SK-N-SH (cell line): ENCODE measurements around the gene TXNDC8. TPM values are rescaled to one million over a fixed set of nuclear protein-coding genes. Genes with fewer than 3 reads are reported as not detected.

Source experiments
- CTCF ChIA-PET: fragments of 300-600, 350-600 bp; formaldehyde crosslinking; extraction: SDS; loops from one replicate; lab custom pipeline; 2021; lab: Yijun Ruan, JAX
- POLR2A ChIA-PET: fragments of 350-600 bp; sonication (Branson Sonifier 250); formaldehyde crosslinking; extraction: SDS; loops from one replicate; lab custom pipeline; 2020; ENCODE audit warnings: antibody characterized with exemption, inconsistent platforms; lab: Yijun Ruan, JAX
- DNase-seq: peaks from one replicate; pipeline ENCODE4 v3.0.0; 2012
- H2AFZ ChIP-seq: fragments of 200-600 bp; sonication (generic); 2 replicates; pipeline ENCODE4 v1.8.1; 2016; ENCODE audit warnings: antibody characterized with exemption, mild to moderate bottlenecking, low read depth
- H3F3A ChIP-seq: fragments of 200-600 bp; sonication (generic); replicated peaks from 2 replicates; pipeline ENCODE3; 2016; ENCODE audit warnings: antibody characterized with exemption, mild to moderate bottlenecking; ENCODE audit not compliant: insufficient read depth
- H3K27ac ChIP-seq, 2 experiments: fragments of 200-500 bp in 1 of 2; fragments of 200-600 bp in 1 of 2; sonication (Bioruptor generic) in 1 of 2; sonication (generic), shearing (Covaris generic) in 1 of 2; 2 replicates each; pipeline versions ENCODE4 v1.5.1 to v1.6.1; 2014 to 2016; ENCODE audit warnings: low read depth in 2 of 2, inconsistent platforms in 1 of 2, low read length in 1 of 2, mild to moderate bottlenecking in 1 of 2, mixed read lengths in 1 of 2
- H3K27me3 ChIP-seq: fragments of 200-600 bp; sonication (generic), shearing (Covaris generic); 2 replicates; pipeline ENCODE4 v1.6.1; 2016; ENCODE audit warnings: mixed run types; ENCODE audit not compliant: insufficient read depth
- H3K36me3 ChIP-seq, 2 experiments: fragments of 200-500 bp in 1 of 2; fragments of 200-600 bp in 1 of 2; sonication (Bioruptor generic) in 1 of 2; sonication (generic) in 1 of 2; replicated peaks in 1 of 2; 2 replicates each; pipeline versions ENCODE3 to v1.5.1; 2014 to 2016; ENCODE audit warnings: low read length in 1 of 2, mild to moderate bottlenecking in 1 of 2; ENCODE audit not compliant: insufficient read depth in 2 of 2, control insufficient read depth in 1 of 2
- H3K4me1 ChIP-seq, 2 experiments: fragments of 200-500 bp in 1 of 2; fragments of 200-600 bp in 1 of 2; sonication (Bioruptor generic) in 1 of 2; sonication (generic), shearing (Covaris generic) in 1 of 2; 2 replicates each; pipeline versions ENCODE4 v1.5.1 to v1.6.1; 2014 to 2016; ENCODE audit warnings: low read depth in 1 of 2, low read length in 1 of 2, mixed run types in 1 of 2; ENCODE audit not compliant: insufficient read depth in 2 of 2, control insufficient read depth in 1 of 2
- H3K4me2 ChIP-seq: fragments of 200-600 bp; sonication (generic), shearing (Covaris generic); 2 replicates; pipeline ENCODE4 v1.6.1; 2017; ENCODE audit warnings: mixed run types
- H3K4me3 ChIP-seq, 2 experiments: fragments of 200-500 bp in 1 of 2; fragments of 200-600 bp in 1 of 2; sonication (Bioruptor generic) in 1 of 2; sonication (generic), shearing (Covaris generic) in 1 of 2; 2 replicates each; pipeline versions ENCODE4 v1.5.1 to v1.8.1; 2014 to 2016; ENCODE audit warnings: low read depth in 2 of 2, inconsistent platforms in 1 of 2, low read length in 1 of 2, mild to moderate bottlenecking in 1 of 2, mixed read lengths in 1 of 2, moderate library complexity in 1 of 2
- H3K79me2 ChIP-seq: fragments of 200-600 bp; sonication (generic); 2 replicates; pipeline ENCODE4 v1.8.1; 2017; ENCODE audit warnings: mild to moderate bottlenecking; ENCODE audit not compliant: insufficient read depth
- H3K9ac ChIP-seq: fragments of 200-600 bp; sonication (generic); 2 replicates; pipeline ENCODE4 v1.6.1; 2017; ENCODE audit warnings: mixed run types
- H3K9me2 ChIP-seq: fragments of 200-600 bp; sonication (generic); 2 replicates; pipeline ENCODE4 v1.6.1; 2017; ENCODE audit warnings: mixed run types
- H3K9me3 ChIP-seq: fragments of 200-600 bp; sonication (generic); 2 replicates; pipeline ENCODE4 v1.6.1; 2017; ENCODE audit warnings: mixed run types, mild to moderate bottlenecking, moderate library complexity
- H4K20me1 ChIP-seq: fragments of 200-600 bp; sonication (generic); 2 replicates; pipeline ENCODE4 v1.6.1; 2017; ENCODE audit warnings: mild to moderate bottlenecking, mixed run types; ENCODE audit not compliant: insufficient read depth
- CHD2 ChIP-seq: fragments of 150-350 bp; IDR thresholded peaks from 2 replicates; pipeline ENCODE4 v1.6.1; 2018; ENCODE audit warnings: low read length; ENCODE audit not compliant: partially characterized antibody
- ELF1 ChIP-seq: IDR thresholded peaks from 2 replicates; pipeline ENCODE4 v1.4.0; 2012
- EZH2phosphoT487 ChIP-seq: fragments of 200-600 bp; sonication (generic); IDR thresholded peaks from 2 replicates; pipeline ENCODE4 v1.6.1; 2017; ENCODE audit warnings: low read depth, mixed run types, mild to moderate bottlenecking, antibody characterized with exemption, moderate library complexity, borderline replicate concordance
- FOSL2 ChIP-seq: IDR thresholded peaks from 2 replicates; pipeline ENCODE4 v1.4.0; 2012; ENCODE audit warnings: low read depth, mild to moderate bottlenecking, moderate library complexity, borderline replicate concordance
- FOXJ3 ChIP-seq: sonication (generic); formaldehyde crosslinking; IDR thresholded peaks from 2 replicates; pipeline ENCODE4 v1.5.1; 2020; ENCODE audit warnings: mild to moderate bottlenecking, missing genetic modification reagents
- FOXM1 ChIP-seq: IDR thresholded peaks from 2 replicates; pipeline ENCODE4 v1.4.0; 2012; ENCODE audit warnings: low read depth, mild to moderate bottlenecking
- GABPA ChIP-seq: IDR thresholded peaks from 2 replicates; pipeline ENCODE4 v1.4.0; 2012; ENCODE audit warnings: low read depth, mild to moderate bottlenecking
- GATA2 ChIP-seq: sonication (generic); formaldehyde crosslinking; IDR thresholded peaks from 2 replicates; pipeline ENCODE4 v1.5.0; 2020; ENCODE audit warnings: mild to moderate bottlenecking, missing genetic modification reagents
- NFIC ChIP-seq: IDR thresholded peaks from 2 replicates; pipeline ENCODE4 v1.4.0; 2012; ENCODE audit warnings: borderline replicate concordance
- NRF1 ChIP-seq: IDR thresholded peaks from 2 replicates; pipeline ENCODE4 v1.6.1; 2012; ENCODE audit warnings: low read depth, mild to moderate bottlenecking, low read length
- RAD21 ChIP-seq: IDR thresholded peaks from 2 replicates; pipeline ENCODE4 v1.6.1; 2012; ENCODE audit warnings: mild to moderate bottlenecking, low read length
- RFX5 ChIP-seq: IDR thresholded peaks from 2 replicates; pipeline ENCODE4 v1.6.1; 2012; ENCODE audit warnings: mild to moderate bottlenecking, improper control_type of control experiment, low read length
- RXRA ChIP-seq: IDR thresholded peaks from 2 replicates; pipeline ENCODE4 v1.4.0; 2012; ENCODE audit warnings: low read depth, mild to moderate bottlenecking, borderline replicate concordance
- TAF1 ChIP-seq: IDR thresholded peaks from 2 replicates; pipeline ENCODE4 v1.6.1; 2012; ENCODE audit warnings: low read depth, mild to moderate bottlenecking, low read length, moderate library complexity, borderline replicate concordance
- TCF12 ChIP-seq: IDR thresholded peaks from 2 replicates; pipeline ENCODE4 v1.4.0; 2012
- YY1 ChIP-seq: IDR thresholded peaks from 2 replicates; pipeline ENCODE4 v1.4.0; 2012; ENCODE audit warnings: low read depth, mild to moderate bottlenecking
- WGBS: methylation state at CpG from one replicate; pipeline ENCODE4 v1.1.6; 2017; ENCODE audit warnings: low lambda C conversion rate; 5-methylcytosine and 5-hydroxymethylcytosine counted together
- polyA plus RNA-seq, 3 experiments: library from polyadenylated mRNA; depleted of rRNA; stranded (reverse); fragments of >200 nt; gene quantifications; 2 replicates each; pipeline ENCODE4 v1.2.3, GENCODE V29; 2012
- TF ChIP-seq, protein P1 (sequence below): fragments of 150-350 bp; IDR thresholded peaks from 2 replicates; pipeline ENCODE4 v1.6.1; 2016; ENCODE audit warnings: mild to moderate bottlenecking, low read depth, low read length
- TF ChIP-seq, protein P2 (sequence below): IDR thresholded peaks from 2 replicates; pipeline ENCODE4; 2012
- TF ChIP-seq, protein P3 (sequence below): fragments of 150-350 bp; IDR thresholded peaks from 2 replicates; pipeline ENCODE4 v1.6.1; 2017; ENCODE audit warnings: antibody characterized with exemption, low read length, low read depth, borderline replicate concordance
- TF ChIP-seq, protein P4 (sequence below): IDR thresholded peaks from 2 replicates; pipeline ENCODE4 v1.4.0; 2012; ENCODE audit warnings: low read depth, borderline replicate concordance
- TF ChIP-seq, protein P5 (sequence below): IDR thresholded peaks from 2 replicates; pipeline ENCODE4 v1.4.0; 2012; ENCODE audit warnings: low read depth, borderline replicate concordance
- TF ChIP-seq, protein P6 (sequence below): IDR thresholded peaks from 2 replicates; pipeline ENCODE4 v1.6.1; 2012; ENCODE audit warnings: mild to moderate bottlenecking, low read depth, low read length, moderate library complexity

The TXNDC8 gene
- polyA plus RNA-seq, 1 of the 3 experiments (the other 2 are of a cell fraction) = not detected

DNA sequence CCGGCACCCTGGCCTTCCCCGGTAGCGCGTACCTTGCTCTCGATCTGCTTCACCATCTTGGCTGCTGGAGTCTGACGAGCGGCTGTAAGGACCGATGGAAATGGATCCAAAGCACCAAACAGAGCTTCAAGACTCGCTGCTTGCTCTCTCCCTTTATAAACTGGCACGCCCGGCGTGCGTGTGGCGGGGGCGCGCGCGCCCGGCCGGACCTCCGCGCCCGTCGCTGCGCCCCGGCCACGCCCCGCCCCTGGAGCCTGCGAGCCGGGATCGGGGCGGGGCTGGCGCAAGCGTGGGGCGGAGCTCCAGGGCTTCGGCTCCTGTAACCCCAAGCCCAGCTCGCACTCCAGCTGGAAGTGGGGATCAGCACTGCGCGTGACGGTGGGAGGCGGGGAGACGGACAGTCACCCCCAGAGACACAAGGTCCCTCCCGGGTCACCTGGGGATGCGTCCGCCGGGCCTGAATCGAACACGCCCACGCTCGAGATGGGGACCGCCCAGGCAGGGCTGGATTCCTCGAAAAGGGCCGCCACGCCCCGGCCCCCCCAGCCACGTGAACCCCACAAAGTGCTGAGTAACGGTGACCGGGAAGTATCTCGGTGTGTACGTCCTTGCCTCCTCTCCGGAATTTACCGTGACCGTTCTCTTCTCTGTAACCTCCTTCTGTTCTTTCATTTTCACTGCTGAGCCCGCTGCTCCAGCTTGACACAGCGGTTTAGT lies 81.1 kb downstream of the TXNDC8 start, which contains the start of gene TXN:
TXN (minus strand) TSS at position 128 of the 717 bp plus-strand sequence; CDS start at position 56, 72 bp downstream.
- Histone ChIP-seq H3K9ac (peak within 1 kb of the TSS; percentile 82), H3K9me3 (no peaks in the 10 kb centered on the region), H3K27ac (peak within 1 kb of the TSS; percentile 72 to 85), H3K36me3 (no peaks in the 10 kb centered on the region), H4K20me1 (peaks cover 35% of the 10 kb centered on the region), H2AFZ (peak within 1 kb of the TSS; percentile 86), H3K4me1 (peaks cover 17 to 27% of the 10 kb centered on the region in 2 experiments; a peak in 3 of 4 replicates), H3K27me3 (no peaks in the 10 kb centered on the region), H3K79me2 (peaks cover 47% of the 10 kb centered on the region), H3K9me2 (no peaks in the 10 kb centered on the region), H3F3A (no peaks in the 10 kb centered on the region), H3K4me3 (peak within 1 kb of the TSS; percentile 79 to 93), H3K4me2 (peak within 1 kb of the TSS; percentile 89)
- ChIA-PET CTCF (interaction anchor here (1.2 to 1.7 kb wide), 2 partner anchors 39 to 186 kb away, joined by 3 to 4 read pairs; no protein-coding TSS in a partner anchor), POLR2A (interaction anchor here (0.5 to 0.9 kb wide), 3 partner anchors 10 to 123 kb away, joined by 3 to 6 read pairs (median 3); no protein-coding TSS in a partner anchor)
- WGBS = 2% methylated on average over 33 of the region's 65 CpGs
- peak; percentile 93 for DNase-seq
- TF ChIP-seq, protein P1, sequence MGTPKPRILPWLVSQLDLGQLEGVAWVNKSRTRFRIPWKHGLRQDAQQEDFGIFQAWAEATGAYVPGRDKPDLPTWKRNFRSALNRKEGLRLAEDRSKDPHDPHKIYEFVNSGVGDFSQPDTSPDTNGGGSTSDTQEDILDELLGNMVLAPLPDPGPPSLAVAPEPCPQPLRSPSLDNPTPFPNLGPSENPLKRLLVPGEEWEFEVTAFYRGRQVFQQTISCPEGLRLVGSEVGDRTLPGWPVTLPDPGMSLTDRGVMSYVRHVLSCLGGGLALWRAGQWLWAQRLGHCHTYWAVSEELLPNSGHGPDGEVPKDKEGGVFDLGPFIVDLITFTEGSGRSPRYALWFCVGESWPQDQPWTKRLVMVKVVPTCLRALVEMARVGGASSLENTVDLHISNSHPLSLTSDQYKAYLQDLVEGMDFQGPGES = no peak
- TF ChIP-seq FOXM1 = no peak
- TF ChIP-seq GATA2 (CRISPR knock-in tag) = no peak
- no peak for TF ChIP-seq RAD21
- no peak for TF ChIP-seq FOSL2
- TF ChIP-seq RFX5 = no peak
- TF ChIP-seq, protein P2, sequence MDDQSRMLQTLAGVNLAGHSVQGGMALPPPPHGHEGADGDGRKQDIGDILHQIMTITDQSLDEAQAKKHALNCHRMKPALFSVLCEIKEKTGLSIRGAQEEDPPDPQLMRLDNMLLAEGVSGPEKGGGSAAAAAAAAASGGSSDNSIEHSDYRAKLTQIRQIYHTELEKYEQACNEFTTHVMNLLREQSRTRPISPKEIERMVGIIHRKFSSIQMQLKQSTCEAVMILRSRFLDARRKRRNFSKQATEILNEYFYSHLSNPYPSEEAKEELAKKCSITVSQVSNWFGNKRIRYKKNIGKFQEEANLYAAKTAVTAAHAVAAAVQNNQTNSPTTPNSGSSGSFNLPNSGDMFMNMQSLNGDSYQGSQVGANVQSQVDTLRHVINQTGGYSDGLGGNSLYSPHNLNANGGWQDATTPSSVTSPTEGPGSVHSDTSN = 0 out of 2 replicates have a peak, but pooled peaks have one; percentile 5
- peak; percentile 32; the same call in 1 of the 2 replicates for TF ChIP-seq ELF1
- TF ChIP-seq GABPA = no peak
- no peak for TF ChIP-seq TCF12
- TF ChIP-seq FOXJ3 (CRISPR knock-in tag) = no peak
- TF ChIP-seq, protein P3, sequence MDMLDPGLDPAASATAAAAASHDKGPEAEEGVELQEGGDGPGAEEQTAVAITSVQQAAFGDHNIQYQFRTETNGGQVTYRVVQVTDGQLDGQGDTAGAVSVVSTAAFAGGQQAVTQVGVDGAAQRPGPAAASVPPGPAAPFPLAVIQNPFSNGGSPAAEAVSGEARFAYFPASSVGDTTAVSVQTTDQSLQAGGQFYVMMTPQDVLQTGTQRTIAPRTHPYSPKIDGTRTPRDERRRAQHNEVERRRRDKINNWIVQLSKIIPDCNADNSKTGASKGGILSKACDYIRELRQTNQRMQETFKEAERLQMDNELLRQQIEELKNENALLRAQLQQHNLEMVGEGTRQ = no peak
- TF ChIP-seq NRF1 = peak; percentile 67
- TF ChIP-seq RXRA = no peak
- no peak for TF ChIP-seq NFIC
- TF ChIP-seq, protein P4, sequence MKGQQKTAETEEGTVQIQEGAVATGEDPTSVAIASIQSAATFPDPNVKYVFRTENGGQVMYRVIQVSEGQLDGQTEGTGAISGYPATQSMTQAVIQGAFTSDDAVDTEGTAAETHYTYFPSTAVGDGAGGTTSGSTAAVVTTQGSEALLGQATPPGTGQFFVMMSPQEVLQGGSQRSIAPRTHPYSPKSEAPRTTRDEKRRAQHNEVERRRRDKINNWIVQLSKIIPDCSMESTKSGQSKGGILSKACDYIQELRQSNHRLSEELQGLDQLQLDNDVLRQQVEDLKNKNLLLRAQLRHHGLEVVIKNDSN = peak; percentile 66
- TF ChIP-seq, protein P5, sequence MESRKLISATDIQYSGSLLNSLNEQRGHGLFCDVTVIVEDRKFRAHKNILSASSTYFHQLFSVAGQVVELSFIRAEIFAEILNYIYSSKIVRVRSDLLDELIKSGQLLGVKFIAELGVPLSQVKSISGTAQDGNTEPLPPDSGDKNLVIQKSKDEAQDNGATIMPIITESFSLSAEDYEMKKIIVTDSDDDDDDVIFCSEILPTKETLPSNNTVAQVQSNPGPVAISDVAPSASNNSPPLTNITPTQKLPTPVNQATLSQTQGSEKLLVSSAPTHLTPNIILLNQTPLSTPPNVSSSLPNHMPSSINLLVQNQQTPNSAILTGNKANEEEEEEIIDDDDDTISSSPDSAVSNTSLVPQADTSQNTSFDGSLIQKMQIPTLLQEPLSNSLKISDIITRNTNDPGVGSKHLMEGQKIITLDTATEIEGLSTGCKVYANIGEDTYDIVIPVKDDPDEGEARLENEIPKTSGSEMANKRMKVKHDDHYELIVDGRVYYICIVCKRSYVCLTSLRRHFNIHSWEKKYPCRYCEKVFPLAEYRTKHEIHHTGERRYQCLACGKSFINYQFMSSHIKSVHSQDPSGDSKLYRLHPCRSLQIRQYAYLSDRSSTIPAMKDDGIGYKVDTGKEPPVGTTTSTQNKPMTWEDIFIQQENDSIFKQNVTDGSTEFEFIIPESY = no peak
- TF ChIP-seq EZH2phosphoT487 = no peak
- TF ChIP-seq, protein P6, sequence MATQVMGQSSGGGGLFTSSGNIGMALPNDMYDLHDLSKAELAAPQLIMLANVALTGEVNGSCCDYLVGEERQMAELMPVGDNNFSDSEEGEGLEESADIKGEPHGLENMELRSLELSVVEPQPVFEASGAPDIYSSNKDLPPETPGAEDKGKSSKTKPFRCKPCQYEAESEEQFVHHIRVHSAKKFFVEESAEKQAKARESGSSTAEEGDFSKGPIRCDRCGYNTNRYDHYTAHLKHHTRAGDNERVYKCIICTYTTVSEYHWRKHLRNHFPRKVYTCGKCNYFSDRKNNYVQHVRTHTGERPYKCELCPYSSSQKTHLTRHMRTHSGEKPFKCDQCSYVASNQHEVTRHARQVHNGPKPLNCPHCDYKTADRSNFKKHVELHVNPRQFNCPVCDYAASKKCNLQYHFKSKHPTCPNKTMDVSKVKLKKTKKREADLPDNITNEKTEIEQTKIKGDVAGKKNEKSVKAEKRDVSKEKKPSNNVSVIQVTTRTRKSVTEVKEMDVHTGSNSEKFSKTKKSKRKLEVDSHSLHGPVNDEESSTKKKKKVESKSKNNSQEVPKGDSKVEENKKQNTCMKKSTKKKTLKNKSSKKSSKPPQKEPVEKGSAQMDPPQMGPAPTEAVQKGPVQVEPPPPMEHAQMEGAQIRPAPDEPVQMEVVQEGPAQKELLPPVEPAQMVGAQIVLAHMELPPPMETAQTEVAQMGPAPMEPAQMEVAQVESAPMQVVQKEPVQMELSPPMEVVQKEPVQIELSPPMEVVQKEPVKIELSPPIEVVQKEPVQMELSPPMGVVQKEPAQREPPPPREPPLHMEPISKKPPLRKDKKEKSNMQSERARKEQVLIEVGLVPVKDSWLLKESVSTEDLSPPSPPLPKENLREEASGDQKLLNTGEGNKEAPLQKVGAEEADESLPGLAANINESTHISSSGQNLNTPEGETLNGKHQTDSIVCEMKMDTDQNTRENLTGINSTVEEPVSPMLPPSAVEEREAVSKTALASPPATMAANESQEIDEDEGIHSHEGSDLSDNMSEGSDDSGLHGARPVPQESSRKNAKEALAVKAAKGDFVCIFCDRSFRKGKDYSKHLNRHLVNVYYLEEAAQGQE = no peak
- TF ChIP-seq CHD2 = peak; percentile 13
- no peak for TF ChIP-seq YY1
- TF ChIP-seq TAF1 = peak; percentile 94
